Measurements from ENCODE around the gene SMARCE1. TPM values are rescaled to one million over a fixed set of nuclear protein-coding genes. Genes with fewer than 3 reads are reported as not detected.

Gene SMARCE1
- total RNA-seq, 2 experiments from 2014 or later = 65.4 to 68.6 TPM

DNA sequence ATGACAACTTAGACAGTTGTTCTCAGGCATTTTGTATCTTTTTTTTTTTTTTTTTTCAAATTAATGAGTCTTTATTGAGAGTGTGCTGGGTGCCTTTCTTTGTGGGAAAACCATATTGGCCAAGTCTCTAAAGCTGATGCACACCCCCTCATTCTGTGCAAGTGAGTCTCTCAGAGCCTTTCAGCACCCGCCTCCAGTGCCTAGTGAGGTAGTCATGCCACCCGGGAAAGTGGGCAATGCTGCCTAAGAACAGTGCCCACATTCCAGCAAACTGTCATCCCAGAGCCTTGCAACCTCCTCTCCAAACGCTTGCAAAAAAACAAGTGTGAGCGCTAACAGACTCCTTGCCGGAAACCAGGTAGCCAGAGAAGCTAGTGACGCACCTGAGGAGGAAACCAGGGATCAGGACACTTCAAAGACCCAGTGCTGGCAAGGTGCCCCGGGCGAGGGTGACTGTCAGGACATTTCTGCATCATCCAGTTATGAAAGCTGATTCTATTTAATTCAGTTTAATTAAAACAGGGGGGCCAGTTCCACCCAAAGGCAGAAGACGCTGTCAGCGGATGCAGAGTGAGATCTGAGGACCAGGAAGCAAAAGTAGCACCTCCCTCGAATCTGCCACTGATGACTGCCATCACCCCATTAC, 34.9 kb downstream of the SMARCE1 start:
- ATAC-seq (ENCODE audit: poor library complexity) (peak; percentile 56), DNase-seq (peak; percentile 71 to 95 (median 88))
- Mint-ChIP-seq H3K27me3 (no peaks in the 10 kb centered on the region), H3K4me3 (peak overlapping the region; percentile 80), H3K36me3 (ENCODE audit: low read depth) (no peaks in the 10 kb centered on the region), H3K9me3 (no peaks in the 10 kb centered on the region), H3K27ac (peak overlapping the region; percentile 98), H3K4me1 (ENCODE audit: low read depth) (peaks cover 91% of the 10 kb centered on the region)
- Histone ChIP-seq H3K27ac (ENCODE audit: low read depth in 1 of 2, low read length in 2 of 2) (peak overlapping the region; percentile 96 to 99), H3K9me3 (ENCODE audit: control insufficient read depth in 1 of 2, insufficient read depth in 1 of 2, low read length in 2 of 2) (no peaks in the 10 kb centered on the region), H3K27me3 (ENCODE audit: control insufficient read depth in 1 of 2, insufficient read depth in 2 of 2, low read length in 2 of 2) (no peaks in the 10 kb centered on the region), H3K4me1 (ENCODE audit: insufficient read depth, low read length) (peaks cover 94% of the 10 kb centered on the region), H3K36me3 (ENCODE audit: insufficient read depth, low read length) (no peaks in the 10 kb centered on the region), H3K4me3 (ENCODE audit: low read length) (peak overlapping the region; percentile 46)
- intact Hi-C loops (cut with DNase I, micrococcal nuclease) = loop anchor here in 1 of 2 experiments (1.0 to 5.0 kb wide), 6 partner anchors 9 to 255 kb away; partner anchors contain the start of gene CCR7
- ChIA-PET POLR2A (interaction anchor here (0.8 to 29.4 kb wide), 10 partner anchors 10 to 96 kb away, joined by 3 to 1290 read pairs (median 4); partner anchors contain the start of gene CCR7), CTCF (interaction anchor here (0.7 to 17.1 kb wide), 3 partner anchors 16 to 79 kb away, joined by 5 to 288 read pairs (median 6); partner anchors contain the start of gene CCR7)
- TF ChIP-seq CTCF (IDR thresholded peaks at IDR 0.05) = no peak

GRCh38 chr17:40611840-40612474, 35.7 kb downstream of the SMARCE1 start:
- POLR2A ChIA-PET = interaction anchor here (0.8 to 29.4 kb wide), 6 partner anchors 9 to 95 kb away, joined by 3 to 1290 read pairs (median 42); partner anchors contain the start of gene CCR7
- peak overlapping the region; percentile 83 for H3K4me3 Mint-ChIP-seq
- DNase-seq (peak in 1 of 14 experiments; percentile 49), ATAC-seq (ENCODE audit: poor library complexity) (no peak)
- intact Hi-C loops (cut with DNase I, micrococcal nuclease) = loop anchor here in 1 of 2 experiments (1.0 to 5.0 kb wide), 4 partner anchors 9 to 255 kb away; no protein-coding TSS in a partner anchor
- peaks cover 97% of the 10 kb centered on the region for H3K4me1 ChIP-seq (ENCODE audit: insufficient read depth, low read length)
- H3K4me3 ChIP-seq (ENCODE audit: low read length) = peak overlapping the region; percentile 46
- no peak for TF ChIP-seq CTCF (IDR thresholded peaks at IDR 0.05)
- CTCF ChIA-PET = interaction anchor here (0.7 to 17.1 kb wide), 2 partner anchors 9 to 48 kb away, joined by 3 to 288 read pairs; partner anchors contain the start of gene CCR7
- H3K27ac ChIP-seq (ENCODE audit: low read depth in 1 of 2, low read length in 2 of 2) = peak overlapping the region; percentile 96 to 99
- no peaks in the 10 kb centered on the region for H3K9me3 Mint-ChIP-seq
- H3K9me3 ChIP-seq (ENCODE audit: control insufficient read depth in 1 of 2, insufficient read depth in 1 of 2, low read length in 2 of 2) = no peaks in the 10 kb centered on the region
- H3K27me3 ChIP-seq (ENCODE audit: control insufficient read depth in 1 of 2, insufficient read depth in 2 of 2, low read length in 2 of 2) = no peaks in the 10 kb centered on the region
- H3K4me1 Mint-ChIP-seq (ENCODE audit: low read depth) = peaks cover 98% of the 10 kb centered on the region
- H3K36me3 ChIP-seq (ENCODE audit: insufficient read depth, low read length) = no peaks in the 10 kb centered on the region
- peak overlapping the region; percentile 98 for H3K27ac Mint-ChIP-seq
- no peaks in the 10 kb centered on the region for H3K36me3 Mint-ChIP-seq (ENCODE audit: low read depth)
- no peaks in the 10 kb centered on the region for H3K27me3 Mint-ChIP-seq

DNA sequence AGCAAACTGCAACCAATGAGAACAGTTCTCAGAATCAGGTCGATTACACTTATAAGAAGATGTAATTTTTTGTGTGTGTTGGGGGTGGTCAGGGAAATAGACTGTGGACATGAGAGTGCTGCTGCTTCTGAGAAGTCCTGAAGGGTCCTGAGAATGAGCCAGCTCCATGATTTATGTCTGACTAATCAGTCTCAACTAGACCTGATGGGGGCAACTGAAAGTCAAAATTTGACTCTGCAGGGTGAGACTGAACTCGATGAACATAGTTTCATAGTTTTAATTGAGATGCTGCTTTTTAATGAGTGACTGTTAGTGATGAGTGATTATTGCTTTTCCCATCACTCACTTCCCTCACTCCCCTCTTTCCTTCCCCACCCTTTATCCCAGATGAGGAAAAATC, 37.3 kb downstream of the SMARCE1 start:
- Mint-ChIP-seq H3K4me1 (ENCODE audit: low read depth) (peaks cover 97% of the 10 kb centered on the region), H3K4me3 (peak overlapping the region; percentile 21), H3K36me3 (ENCODE audit: low read depth) (no peaks in the 10 kb centered on the region), H3K27me3 (no peaks in the 10 kb centered on the region), H3K9me3 (no peaks in the 10 kb centered on the region), H3K27ac (peak overlapping the region; percentile 98)
- Histone ChIP-seq H3K36me3 (ENCODE audit: insufficient read depth, low read length) (no peaks in the 10 kb centered on the region), H3K4me1 (ENCODE audit: insufficient read depth, low read length) (peaks cover 97% of the 10 kb centered on the region), H3K4me3 (ENCODE audit: low read length) (no peak overlapping the region), H3K27me3 (ENCODE audit: control insufficient read depth in 1 of 2, insufficient read depth in 2 of 2, low read length in 2 of 2) (no peaks in the 10 kb centered on the region), H3K9me3 (ENCODE audit: control insufficient read depth in 1 of 2, insufficient read depth in 1 of 2, low read length in 2 of 2) (no peaks in the 10 kb centered on the region), H3K27ac (ENCODE audit: low read depth in 1 of 2, low read length in 2 of 2) (peak overlapping the region; percentile 97 to 99)
- CTCF ChIA-PET = interaction anchor here (1.4 to 17.1 kb wide), 2 partner anchors 46 to 77 kb away, joined by 4 to 288 read pairs; partner anchors contain the start of gene CCR7
- ATAC-seq (ENCODE audit: poor library complexity) = no peak
- TF ChIP-seq CTCF (IDR thresholded peaks at IDR 0.05) = no peak
- POLR2A ChIA-PET = interaction anchor here (1.2 to 29.4 kb wide), 2 partner anchors 21 to 47 kb away, joined by 3 to 1290 read pairs; partner anchors contain the start of gene CCR7
- intact Hi-C loops (cut with DNase I, micrococcal nuclease) = loop anchor here in 1 of 2 experiments (5.0 kb wide), 1 partner anchor 253 kb away; no protein-coding TSS in a partner anchor
- no peak for DNase-seq
